Activated CD4-positive, alpha-beta T cell treated with anti-CD3 and anti-CD28 coated beads for 1 hour (primary cell): ENCODE data around the gene C20orf204.

Experiments used
- DNase-seq: peaks from one replicate; pipeline ENCODE4 v3.0.0-alpha.2; 2020

C20orf204 gene

DNA sequence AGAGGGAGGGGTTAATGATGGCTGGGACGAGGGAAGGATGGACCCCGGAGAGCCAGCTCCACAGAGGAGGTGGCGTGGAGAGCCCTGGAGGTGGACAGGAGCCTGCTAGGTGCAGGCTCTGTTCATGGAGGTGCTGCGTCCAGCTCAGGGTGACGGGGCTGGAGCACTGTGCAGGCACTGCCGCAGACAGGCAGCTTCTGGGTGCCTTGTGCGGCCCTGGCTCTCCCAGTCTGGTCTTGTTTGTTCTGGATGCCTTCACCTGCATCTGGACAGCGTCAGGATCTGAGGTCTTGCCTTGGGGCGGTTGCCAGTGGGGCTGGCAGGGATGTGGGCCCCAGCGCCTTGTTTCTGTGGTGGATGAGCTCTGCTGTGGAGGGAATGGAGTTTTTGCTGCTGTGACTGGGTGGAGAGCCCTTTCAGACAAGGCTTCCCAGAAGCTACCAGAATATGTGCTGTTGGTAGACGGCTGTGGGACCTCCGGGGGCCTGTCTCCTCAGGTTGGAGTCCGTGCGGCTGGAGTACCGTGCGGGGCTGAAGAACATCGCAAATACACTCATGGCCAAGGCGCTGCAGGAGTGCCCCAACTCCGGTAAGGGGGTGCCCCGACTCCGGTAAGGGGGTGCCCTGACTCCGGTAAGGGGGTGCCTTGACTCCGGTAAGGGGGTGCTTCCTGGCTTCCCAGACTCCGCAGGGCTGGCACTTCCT lies 7.8 kb upstream of the C20orf204 start:
- no peak for DNase-seq

DNA sequence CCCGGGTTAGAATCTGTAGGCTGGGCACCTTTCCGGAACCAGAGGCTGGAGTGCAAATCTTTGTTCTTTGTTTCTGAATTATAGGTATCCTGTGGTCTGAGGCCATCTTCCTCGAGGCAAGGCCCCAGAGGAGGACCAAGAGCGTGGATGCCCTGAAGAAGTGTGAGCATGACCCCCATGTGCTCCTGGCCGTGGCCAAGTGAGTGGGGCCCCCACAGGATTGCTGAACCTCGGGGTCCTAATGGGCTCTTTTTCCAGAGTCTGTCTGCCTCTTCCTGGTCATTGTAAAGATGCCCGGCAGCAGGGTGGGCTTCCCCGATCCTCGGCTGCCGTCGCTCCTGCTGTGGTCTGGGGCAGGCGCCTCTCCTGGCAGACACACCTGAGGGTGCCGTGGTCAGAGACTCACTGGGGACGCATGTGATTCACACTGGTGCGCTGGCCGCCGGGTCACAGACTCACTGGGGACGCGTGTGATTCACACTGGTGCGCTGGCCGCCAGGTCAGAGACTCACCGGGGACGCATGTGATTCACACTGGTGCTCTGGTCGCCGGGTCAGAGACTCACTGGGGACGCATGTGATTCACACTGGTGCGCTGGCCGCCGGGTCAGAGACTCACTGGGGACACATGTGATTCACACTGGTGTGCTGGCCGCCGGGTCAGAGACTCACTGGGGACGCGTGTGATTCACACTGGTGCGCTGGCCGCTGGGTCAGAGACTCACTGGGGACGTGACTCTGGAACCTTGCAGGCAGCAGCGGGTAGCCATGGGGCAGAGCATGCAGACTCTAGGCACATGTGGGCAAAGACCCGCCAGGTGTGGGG lies 6.5 kb upstream of the C20orf204 start:
- DNase-seq = no peak

DNA sequence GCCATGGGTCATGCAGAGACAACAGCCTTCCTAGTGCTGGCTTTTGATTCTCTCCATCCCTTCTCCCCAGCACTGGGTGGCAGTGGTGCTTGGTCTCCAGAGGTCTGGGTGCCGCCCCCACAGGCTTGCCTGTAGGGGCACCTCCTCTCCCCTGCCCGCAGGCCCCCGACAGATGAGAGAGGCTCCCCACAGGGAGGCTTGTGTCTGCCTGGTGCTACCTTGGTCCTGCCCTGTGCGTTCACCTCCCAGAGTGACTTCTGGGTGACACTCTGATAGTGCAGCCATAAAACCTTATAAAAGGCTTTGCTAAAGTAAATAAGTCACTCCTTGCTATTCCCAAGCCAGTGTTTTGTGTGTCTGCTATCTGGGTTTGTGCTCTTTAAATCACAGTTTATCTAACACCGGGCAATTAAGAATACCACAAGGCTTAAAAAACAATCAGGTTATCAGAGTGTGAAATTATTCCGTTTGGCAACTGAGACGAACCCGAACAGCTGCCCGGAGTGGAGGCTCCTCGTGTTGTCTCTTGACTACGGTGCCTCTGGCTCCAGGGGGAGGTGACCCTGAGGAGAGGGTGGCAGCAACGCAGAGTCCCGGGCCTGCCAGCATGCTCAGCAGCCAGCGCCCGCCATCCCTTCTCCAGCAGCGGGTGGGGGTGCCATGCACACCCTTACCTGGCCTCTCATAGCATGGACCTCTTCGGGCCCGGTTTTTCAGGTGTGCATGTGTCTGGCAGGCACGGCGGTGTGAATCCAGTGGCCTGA lies 5.4 kb upstream of the C20orf204 start:
- DNase-seq = no peak

DNA sequence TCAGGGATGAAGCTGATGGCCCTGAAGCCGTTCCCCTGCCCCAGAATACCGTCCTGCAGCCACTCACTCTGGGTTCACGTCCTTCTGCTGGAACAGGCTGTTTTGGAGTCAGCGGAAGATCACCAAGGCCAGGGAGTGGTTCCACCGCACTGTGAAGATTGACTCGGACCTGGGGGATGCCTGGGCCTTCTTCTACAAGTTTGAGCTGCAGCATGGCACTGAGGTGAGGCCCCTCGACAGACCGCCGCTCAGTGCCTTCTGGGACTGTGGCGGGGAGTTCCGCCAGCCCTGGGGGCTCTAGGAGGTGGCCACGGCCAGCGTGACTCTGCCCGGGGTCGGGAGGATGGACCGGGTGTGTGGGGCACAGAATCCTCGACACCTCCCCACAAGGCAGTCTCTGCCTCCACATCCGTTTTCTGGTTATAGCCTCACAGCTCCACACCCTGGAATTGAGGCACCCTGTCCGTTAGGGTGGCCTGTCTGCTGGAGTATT lies 4.1 kb upstream of the C20orf204 start:
- no peak for DNase-seq

DNA sequence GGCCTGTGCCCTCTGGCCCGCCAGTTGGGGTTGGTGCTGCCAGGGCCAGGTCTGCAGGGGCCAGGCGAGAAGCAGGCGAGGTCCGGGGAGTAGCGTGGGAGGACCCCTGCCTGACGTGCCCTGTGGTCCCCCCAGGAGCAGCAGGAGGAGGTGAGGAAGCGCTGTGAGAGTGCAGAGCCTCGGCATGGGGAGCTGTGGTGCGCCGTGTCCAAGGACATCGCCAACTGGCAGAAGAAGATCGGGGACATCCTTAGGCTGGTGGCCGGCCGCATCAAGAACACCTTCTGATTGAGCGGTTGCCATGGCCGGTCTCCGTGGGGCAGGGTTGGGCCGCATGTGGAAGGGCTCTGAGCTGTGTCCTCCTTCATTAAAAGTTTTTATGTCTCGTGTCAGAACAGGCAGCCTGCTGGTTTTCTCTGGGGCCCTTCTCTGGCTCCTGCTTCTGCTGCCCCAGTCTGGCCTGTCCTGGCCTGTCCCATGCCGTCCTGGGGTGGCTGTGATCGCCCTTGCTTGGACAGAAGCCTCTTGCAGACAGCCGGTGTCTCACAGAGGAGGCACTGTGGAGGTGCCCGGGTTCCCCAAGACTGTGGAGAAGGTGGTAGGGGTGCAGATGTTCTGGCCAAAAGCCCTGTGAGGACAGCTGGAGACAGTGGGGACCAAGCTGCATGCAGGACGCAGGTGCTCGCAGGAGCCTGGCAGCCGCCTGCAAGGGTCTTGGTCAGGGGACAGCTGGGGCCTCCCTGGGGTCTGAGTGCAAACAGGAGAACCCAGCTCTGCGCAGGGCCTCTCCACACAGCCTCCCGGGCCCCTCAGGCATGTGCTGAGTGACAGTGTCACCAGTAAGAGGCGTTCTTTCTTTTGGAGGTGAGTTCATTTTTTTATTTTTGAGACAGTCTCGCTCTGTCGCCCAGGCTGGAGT lies 3.0 kb upstream of the C20orf204 start:
- no peak for DNase-seq

DNA sequence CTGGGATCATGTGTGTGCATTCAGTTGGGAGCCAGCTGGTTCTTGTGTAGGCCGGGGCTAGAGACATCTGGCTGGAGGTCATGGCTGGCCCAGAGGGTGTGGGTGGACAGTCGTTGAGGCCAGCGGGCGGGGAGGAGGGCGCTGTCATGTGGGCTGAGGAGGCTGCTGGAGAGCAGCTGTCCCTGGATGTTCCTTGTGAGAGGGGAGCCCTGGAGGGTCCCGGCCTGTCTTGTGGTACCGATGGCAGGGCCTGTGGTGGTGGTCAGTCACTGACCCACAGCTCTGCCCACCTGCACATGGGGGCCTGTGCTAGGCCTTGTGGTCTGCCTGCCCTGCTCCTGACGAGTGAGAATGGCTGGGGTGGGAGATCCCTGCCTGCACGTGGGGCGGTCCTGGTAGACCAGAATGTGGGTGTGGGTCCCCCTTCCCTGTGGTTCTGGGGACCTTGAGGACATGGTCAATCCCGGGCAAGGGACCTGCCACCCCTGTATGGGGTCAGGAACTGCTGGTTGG lies 1.9 kb upstream of the C20orf204 start:
- DNase-seq = no peak

DNA sequence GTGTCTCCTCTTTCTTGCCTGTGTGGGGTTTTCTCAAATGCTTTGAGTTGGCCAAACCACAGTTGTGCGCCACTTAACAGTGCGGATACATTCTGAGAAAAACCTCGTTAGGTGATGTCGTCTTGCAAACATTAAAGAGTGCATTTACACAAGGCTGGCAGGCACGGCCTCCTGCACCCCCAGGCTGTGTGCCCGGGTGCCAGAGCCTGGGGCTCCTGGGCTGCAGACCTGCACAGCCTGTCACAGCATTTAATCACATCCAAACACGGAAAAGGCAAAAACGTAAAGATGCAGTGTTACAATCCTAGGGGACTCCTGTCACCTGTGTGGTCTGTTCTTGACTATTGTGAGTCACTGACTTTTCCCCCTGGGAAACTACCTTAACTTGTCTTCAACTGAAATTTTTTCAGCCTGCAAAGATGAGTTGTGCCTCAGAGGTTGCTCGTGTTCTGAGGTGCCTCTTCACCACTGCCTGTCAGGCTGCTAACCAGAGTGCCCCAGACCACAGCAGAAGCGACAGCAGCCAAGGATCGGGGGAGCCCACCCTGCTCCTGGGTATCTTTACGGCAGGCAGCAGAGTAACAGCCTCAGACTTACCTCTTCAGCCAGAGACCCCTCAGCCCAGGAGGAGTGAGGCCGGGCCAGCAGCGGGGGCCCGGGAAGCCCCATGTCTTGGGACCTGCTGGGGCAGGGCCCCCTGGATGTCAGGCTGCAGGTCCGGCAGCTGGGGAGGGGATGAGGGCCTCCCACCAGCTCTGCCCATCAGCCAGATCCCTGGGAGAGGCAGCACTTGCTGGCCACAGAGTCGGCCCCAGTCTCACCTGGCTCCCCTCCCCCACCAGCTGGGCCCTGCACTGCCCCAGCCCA lies 683 bp upstream of the C20orf204 start:
- no peak for DNase-seq

DNA sequence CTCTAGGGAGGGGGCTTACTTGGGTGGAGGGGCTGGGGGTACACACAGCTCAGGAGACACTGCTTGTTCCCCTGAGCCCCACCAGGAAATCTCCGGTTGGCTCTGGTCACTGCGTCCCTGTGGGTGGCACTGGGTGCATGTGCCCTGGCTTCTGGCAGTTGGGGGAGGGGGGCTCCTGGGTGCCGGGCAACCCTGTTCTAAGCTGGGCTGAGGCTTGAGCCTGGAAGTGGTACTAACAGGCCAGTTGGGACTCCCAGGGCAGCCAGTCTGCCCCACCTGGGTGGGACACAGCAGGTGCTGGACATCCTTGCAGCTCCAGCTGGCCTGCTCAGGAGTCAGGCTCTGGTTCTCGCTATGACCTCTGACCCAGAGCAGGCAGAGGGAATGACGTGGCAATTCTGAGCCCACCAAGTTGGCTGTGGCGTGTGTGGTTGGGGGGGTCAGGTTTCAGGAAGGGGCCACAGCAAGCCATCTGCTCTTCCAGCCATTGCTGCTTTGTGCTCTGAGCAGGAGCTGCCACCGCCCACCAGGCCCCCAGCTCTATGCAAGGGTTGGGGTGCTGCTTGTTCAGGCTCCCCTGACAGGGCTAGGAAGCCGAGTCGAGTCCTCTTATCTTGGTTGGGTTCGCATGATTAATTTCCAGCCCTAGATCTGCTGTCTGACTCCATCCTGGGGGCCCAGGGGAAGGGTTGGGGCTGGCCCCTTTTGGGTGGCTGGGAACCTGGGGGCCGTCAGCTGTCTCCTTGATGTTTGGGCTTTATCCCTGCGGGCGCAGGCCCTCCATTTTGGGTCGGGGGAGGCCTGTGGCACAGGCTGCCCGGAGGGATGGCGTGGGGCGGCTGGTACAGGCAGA lies 590 bp downstream of the C20orf204 start:
- DNase-seq = no peak

DNA sequence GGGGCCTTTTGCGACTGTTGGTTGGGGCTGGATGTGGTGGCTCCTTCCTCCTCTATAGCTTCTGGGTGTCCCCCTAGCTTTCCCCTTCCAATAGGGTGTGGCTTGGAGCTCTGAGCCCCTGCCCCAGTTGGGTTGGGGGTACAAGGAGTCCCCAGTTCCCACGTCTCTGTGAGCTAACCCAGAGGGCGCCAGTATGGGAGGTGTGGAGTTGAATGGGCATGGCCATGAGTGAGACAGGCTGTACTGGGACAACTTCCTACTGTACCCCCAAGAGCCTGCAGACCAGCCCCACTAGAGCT lies 1.2 kb downstream of the C20orf204 start:
- DNase-seq = no peak

DNA sequence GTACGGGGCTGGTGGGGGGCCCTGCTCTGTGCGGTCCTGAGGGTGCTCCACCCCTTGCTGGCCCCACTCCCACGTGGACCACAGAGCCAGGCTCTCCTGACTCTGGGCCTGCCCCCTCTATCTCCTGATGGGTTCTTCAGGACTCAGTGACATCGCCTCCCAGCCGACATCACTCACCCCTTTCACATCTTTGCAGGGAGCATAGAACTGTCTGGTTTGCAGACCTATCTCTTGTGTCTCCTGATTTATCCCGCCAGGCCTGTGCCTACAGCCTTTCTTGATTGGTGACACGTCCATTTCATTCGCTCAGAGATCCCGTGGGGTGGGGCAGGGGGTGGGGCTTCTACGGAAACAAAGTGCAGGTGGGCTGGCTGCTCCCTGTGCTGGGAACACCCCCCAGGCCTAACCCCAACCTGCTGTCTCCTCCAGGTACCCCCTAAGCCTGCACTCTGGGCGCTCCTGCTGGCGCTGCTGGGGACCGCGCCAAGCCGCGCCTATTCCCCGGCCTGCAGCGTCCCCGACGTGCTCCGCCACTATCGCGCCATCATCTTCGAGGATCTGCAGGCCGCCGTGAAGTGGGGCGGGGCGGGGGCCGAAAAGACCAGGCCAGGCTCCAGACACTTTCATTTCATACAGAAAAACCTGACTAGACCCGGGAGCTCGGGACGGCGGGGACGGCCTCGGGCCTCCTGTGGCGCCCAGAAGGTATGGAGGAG lies 1.7 kb downstream of the C20orf204 start:
- no peak for DNase-seq

DNA sequence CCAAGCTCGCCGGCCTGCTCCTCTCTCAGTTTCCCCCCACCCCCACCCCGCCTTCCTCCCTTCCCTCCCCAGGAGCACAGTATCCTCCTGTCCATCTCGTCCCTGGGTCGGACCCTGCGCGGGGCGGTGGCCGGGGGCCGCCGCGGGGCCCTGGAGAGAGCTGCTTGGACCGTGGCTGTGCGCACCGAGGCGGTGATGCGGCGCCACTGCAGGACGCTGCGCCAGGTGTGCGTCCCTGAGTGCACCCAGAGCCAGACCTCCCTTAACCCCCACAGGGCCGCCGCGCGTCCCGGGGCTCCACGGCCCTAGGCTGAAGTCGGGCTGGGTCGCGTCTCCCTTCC lies 2.2 kb downstream of the C20orf204 start:
- DNase-seq = no peak

DNA sequence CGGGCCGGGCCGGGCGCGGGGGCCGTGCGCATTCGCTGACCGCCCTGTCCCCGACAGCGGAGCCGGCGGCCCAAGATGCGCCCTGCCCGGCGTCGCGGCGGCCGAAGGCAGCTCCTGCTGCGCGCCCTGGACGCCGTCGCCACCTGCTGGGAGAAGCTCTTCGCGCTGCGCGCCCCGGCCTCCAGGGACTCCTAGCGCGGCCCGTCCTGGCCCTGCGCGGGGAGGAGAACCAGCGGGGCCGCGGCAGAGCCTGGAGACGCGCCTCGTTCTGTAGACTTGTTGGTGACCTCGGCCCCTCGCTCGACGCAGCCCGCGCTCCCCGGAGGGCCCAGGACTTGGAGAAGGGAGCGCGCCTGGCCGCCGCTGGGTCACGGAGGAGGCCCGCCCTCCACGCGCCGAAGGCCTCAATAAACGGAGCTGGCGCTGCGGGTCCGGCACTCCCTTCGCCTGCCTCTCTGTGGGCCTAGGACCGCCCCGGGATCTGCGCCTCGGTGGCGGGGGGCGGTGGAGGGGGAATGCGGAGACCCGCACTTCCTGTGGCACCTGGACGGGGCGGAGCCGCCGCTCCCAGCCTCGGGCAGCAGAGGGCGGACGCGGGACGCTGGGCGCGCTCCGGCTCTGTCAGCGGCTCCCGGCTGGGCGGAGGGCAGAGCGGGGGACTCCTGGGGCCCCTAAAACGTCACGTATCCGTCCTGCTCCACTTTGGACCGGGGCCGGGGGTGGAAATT lies 2.7 kb downstream of the C20orf204 start:
- peak; percentile 65 for DNase-seq

DNA sequence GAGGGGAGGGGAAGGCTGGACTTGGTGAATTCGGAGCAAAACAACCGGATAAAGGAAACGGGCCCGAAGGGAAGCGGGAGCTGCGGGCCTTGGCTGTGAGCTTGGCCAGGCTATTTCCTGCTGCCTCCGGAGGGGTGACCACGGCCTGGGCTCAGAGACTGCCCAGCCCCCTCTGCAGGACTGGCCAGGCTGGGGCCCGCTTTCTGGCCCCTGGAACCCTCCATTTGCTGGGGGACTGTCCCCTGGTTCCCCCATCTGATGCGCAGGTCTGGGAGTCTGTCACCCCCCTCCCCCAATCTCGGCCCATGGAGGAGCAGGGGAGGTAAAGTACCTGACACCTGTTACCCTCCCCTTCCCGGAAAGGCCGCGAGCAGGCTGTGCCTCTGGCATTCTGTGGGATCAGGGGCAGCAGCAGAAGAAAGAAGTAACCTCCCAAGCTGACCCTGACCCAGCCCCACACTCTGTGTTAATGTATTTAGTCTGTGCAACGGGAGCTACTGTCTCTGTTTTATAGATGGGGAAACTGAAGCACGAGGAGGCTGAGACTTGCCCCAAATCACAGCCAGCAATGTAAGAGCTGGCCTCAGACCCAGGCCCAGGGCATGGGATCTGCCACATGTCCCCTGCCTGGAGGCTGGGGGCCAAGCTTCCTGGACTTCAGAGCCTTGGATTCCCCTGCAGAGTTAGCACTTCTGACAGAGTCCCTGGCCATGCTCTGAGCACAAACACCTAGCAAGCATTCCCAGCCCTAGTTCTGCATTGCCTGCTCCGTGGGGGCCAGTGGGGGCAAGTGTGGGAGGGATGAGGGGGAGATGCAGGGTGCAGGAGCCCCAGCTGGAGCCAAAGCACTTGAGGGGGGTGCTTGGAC lies 3.5 kb downstream of the C20orf204 start:
- DNase-seq = no peak

DNA sequence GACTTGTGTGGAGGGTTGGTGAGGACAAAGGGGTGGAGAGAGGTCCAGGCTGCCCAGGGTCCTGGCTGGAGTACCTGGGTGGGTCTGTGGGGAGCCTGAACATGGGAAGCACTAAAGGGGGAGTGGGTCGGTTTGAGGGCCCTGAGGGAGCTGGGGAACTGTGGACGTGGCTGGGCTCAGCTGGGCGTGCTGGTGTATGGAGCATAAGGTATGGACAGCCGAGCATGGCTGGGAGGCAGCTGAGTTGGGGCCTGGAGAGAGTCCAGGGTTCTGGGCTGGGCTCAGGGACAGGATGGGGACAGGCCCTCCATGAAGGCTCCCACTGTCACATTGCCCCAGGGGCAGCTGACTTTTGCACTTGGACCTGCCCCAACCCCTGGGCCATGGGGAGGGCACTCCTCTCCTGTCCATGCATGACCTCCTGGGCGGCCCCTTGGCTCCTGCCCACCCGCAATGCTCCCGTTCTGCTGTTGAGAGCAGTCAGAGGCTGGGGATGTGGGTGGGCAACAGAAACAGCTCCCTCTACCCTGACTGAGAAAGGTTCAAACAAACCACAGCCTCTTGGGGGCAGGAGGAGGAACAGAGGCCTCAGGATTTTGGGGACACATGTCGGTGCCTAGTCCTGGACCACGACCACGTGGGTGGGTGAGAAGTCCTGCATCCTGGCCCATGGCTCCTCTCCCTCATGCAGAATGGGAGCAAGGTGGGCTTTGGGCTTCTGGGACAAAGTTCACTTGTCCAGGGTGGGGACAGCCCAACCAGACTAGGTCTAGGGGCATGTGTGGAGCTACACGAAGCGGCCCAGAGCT lies 4.5 kb downstream of the C20orf204 start:
- DNase-seq = no peak

DNA sequence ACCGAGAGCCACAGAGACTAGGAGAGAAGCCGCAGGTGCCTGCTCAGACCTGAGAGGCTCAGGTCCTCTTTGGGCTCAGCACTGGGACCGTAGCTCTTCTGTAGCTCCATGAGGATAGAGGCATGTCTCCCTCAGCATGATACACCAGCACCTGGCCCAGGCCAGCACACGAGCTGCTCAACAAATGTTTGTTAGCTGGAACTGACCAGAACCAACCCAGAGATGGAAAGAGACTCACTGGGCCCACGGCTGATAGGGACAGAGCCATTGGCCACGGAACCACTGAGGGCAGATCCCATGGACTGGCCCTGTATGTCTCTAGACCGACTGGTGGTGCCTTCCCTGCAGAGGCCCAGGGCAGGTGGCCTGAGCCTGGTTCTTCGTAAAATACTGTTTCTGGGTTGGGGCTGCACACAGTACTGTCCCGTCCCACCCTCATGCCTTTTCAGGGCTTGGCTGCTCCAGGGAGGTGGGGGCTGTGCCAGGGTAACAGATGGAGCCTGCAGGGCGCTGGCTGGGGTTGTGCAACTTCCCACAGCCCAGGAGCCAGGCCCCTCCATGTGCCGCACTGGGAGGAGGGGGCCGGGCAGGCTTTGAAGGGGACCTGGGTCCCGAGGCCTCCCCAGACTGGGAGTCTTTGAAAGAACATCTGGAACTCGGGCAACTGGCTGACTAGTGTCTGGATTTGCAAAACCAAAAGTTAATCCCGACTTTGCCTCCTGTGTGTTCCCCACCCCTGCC lies 5.2 kb downstream of the C20orf204 start:
- DNase-seq = no peak

DNA sequence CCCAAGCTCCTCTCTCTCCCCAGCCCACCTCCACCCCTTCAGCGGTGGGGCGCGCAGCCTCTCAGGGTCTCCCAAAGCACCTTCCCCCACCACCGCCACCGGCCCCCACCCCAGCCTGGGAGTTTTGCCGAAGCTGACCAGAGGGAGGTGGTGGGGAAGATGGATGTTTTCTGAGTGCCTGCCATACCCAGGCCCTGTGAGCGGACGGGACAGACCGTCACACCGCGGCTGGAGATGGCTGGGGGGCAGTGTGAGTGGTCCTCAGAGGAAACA lies 5.7 kb downstream of the C20orf204 start:
- no peak for DNase-seq
